IMR-90 (cell line): ENCODE data around the gene MRFAP1L1. TPM values are rescaled to one million over a fixed set of nuclear protein-coding genes. Genes with fewer than 3 reads are reported as not detected.

ENCODE experiments used
- ATAC-seq: fragments of 200-7000 bp; cut with Tn5 transposase; 2 replicates; pipeline ENCODE4 v1.9.1; 2020; ENCODE audit warnings: low read depth, mild to moderate bottlenecking, moderate library complexity
- BruUV-seq: library from RNA; stranded (reverse); fragments of 400-500 nt; replicated peaks from 2 replicates; lab custom pipeline; 2021; lab: Mats Ljungman, UMichigan
- CTCF ChIA-PET: fragments of 300-600 bp; formaldehyde crosslinking; extraction: SDS; loops from one replicate; lab custom pipeline; 2021; ENCODE audit warnings: antibody characterized with exemption; lab: Yijun Ruan, JAX
- POLR2A ChIA-PET: fragments of 300-600 bp; sonication (Branson Sonifier 250); formaldehyde crosslinking; loops from one replicate; lab custom pipeline; 2022; ENCODE audit warnings: antibody characterized with exemption; ENCODE audit not compliant: unreplicated experiment; lab: Charles Lee
- DNase-seq: peaks from one replicate; pipeline ENCODE4 v3.0.0; 2013
- H2AFZ ChIP-seq: replicated peaks from 2 replicates; pipeline ENCODE3; 2013; ENCODE audit warnings: low read length, mild to moderate bottlenecking; ENCODE audit not compliant: poor library complexity
- H2AK5ac ChIP-seq: 2 replicates; pipeline ENCODE4 v1.6.1; 2013; ENCODE audit warnings: low read depth, low read length, inconsistent platforms
- H2AK9ac ChIP-seq: replicated peaks from 2 replicates; pipeline ENCODE3; 2013; ENCODE audit warnings: mild to moderate bottlenecking, low read depth, low read length, moderate library complexity; ENCODE audit not compliant: poor library complexity
- H2BK120ac ChIP-seq: 2 replicates; pipeline ENCODE4 v1.6.1; 2013; ENCODE audit warnings: low read depth, low read length, inconsistent platforms
- H2BK15ac ChIP-seq: 3 replicates; pipeline ENCODE4 v1.6.1; 2013; ENCODE audit warnings: low read depth, low read length, inconsistent platforms
- H2BK20ac ChIP-seq: 2 replicates; pipeline ENCODE4 v1.6.1; 2013; ENCODE audit warnings: low read depth, mild to moderate bottlenecking, inconsistent platforms, low read length, moderate library complexity
- H2BK5ac ChIP-seq: 2 replicates; pipeline ENCODE4 v1.6.1; 2013; ENCODE audit warnings: mild to moderate bottlenecking, low read depth, low read length, inconsistent platforms; ENCODE audit not compliant: poor library complexity, severe bottlenecking
- H3K14ac ChIP-seq: replicated peaks from 2 replicates; pipeline ENCODE4 v1.6.1; 2013; ENCODE audit warnings: low read depth, low read length, inconsistent platforms
- H3K18ac ChIP-seq: 2 replicates; pipeline ENCODE4 v1.6.1; 2013; ENCODE audit warnings: low read depth, low read length, control low read depth
- H3K23ac ChIP-seq: 2 replicates; pipeline ENCODE4 v1.6.1; 2013; ENCODE audit warnings: low read depth, low read length, inconsistent platforms
- H3K27ac ChIP-seq: 2 replicates; pipeline ENCODE4 v1.5.1; 2013; ENCODE audit warnings: mild to moderate bottlenecking, control low read depth, low read length; ENCODE audit not compliant: insufficient read depth
- H3K27me3 ChIP-seq: 2 replicates; pipeline ENCODE4 v1.6.1; 2013; ENCODE audit warnings: low read length; ENCODE audit not compliant: control insufficient read depth, insufficient read depth
- H3K36me3 ChIP-seq: 2 replicates; pipeline ENCODE4 v1.6.1; 2013; ENCODE audit warnings: low read length, mixed read lengths; ENCODE audit not compliant: control insufficient read depth, insufficient read depth
- H3K4ac ChIP-seq: 2 replicates; pipeline ENCODE4 v1.6.1; 2013; ENCODE audit warnings: low read depth, low read length, inconsistent platforms
- H3K4me1 ChIP-seq: 2 replicates; pipeline ENCODE4 v1.6.1; 2013; ENCODE audit warnings: low read length, mixed read lengths; ENCODE audit not compliant: control insufficient read depth, insufficient read depth
- H3K4me2 ChIP-seq: 2 replicates; pipeline ENCODE4 v1.6.1; 2013; ENCODE audit warnings: low read depth, mild to moderate bottlenecking, control low read depth, low read length, moderate library complexity
- H3K4me3 ChIP-seq: 2 replicates; pipeline ENCODE4 v1.5.1; 2013; ENCODE audit warnings: low read depth, mild to moderate bottlenecking, control low read depth, low read length, moderate library complexity; ENCODE audit not compliant: insufficient read depth
- H3K56ac ChIP-seq: 2 replicates; pipeline ENCODE4 v1.6.1; 2013; ENCODE audit warnings: low read length, inconsistent platforms; ENCODE audit not compliant: insufficient read depth; ENCODE audit errors: extremely low read depth
- H3K79me1 ChIP-seq, 2 experiments: 2 replicates each; pipeline ENCODE4 v1.6.1; 2013; ENCODE audit warnings: low read length in 2 of 2, inconsistent platforms in 1 of 2, low read depth in 1 of 2
- H3K9ac ChIP-seq: 2 replicates; pipeline ENCODE4 v1.6.1; 2013; ENCODE audit warnings: low read depth, low read length, control low read depth
- H3K9me1 ChIP-seq: 2 replicates; pipeline ENCODE4 v1.6.1; 2013; ENCODE audit warnings: low read length, inconsistent platforms; ENCODE audit not compliant: insufficient read depth
- H3K9me3 ChIP-seq: 2 replicates; pipeline ENCODE4 v1.6.1; 2013; ENCODE audit warnings: low read length; ENCODE audit not compliant: control insufficient read depth, insufficient read depth
- H4K20me1 ChIP-seq: 2 replicates; pipeline ENCODE4 v1.6.1; 2013; ENCODE audit warnings: low read length, inconsistent platforms; ENCODE audit not compliant: insufficient read depth
- H4K5ac ChIP-seq: 2 replicates; pipeline ENCODE4 v1.6.1; 2013; ENCODE audit warnings: mild to moderate bottlenecking, low read depth, low read length, control low read depth
- H4K8ac ChIP-seq, 2 experiments: 2 replicates each; pipeline ENCODE4 v1.6.1; 2013; ENCODE audit warnings: low read depth in 2 of 2, low read length in 2 of 2, control low read depth in 1 of 2, inconsistent platforms in 1 of 2
- H4K91ac ChIP-seq: 2 replicates; pipeline ENCODE4 v1.6.1; 2013; ENCODE audit warnings: low read depth, low read length, inconsistent platforms; ENCODE audit not compliant: insufficient read depth
- CTCF ChIP-seq: conservative IDR thresholded peaks from 2 replicates; pipeline ENCODE4 v1.5.1; 2012; ENCODE audit warnings: mild to moderate bottlenecking, low read depth, low read length, improper control_type of control experiment
- MAFK ChIP-seq: IDR thresholded peaks from 2 replicates; pipeline ENCODE4 v1.6.1; 2012; ENCODE audit warnings: low read depth, low read length, improper control_type of control experiment
- POLR2A ChIP-seq: IDR thresholded peaks from 2 replicates; pipeline ENCODE4 v1.6.1; 2012; ENCODE audit warnings: mild to moderate bottlenecking, low read depth, low read length
- RCOR1 ChIP-seq: IDR thresholded peaks from 2 replicates; pipeline ENCODE4 v1.6.1; 2012; ENCODE audit warnings: mild to moderate bottlenecking, low read length, improper control_type of control experiment; ENCODE audit not compliant: insufficient replicate concordance
- WGBS, 2 experiments: methylation state at CpG; one replicate each; pipeline versions ENCODE4 v1.1.5 to v1.1.7; 2013; ENCODE audit warnings: missing lambda C conversion rate in 2 of 2; ENCODE audit not compliant: insufficient read length in 1 of 2; ENCODE audit errors: extremely low coverage in 2 of 2; 5-methylcytosine and 5-hydroxymethylcytosine counted together
- dilution Hi-C: fragments of 300-500 bp; cut with HindIII; formaldehyde crosslinking; loops from one replicate; pipeline ENCODE4 v1.14.3; 2018; ENCODE audit warnings: low sequenced_read_pairs; ENCODE audit not compliant: unreplicated experiment
- in situ Hi-C: fragments of 300-500 bp; cut with MboI; formaldehyde crosslinking; loops from 3 replicates; pipeline ENCODE4 v1.14.3; 2019; ENCODE audit warnings: low sequenced_read_pairs, inconsistent platforms, mixed read lengths
- intact Hi-C: fragments of 100-400 bp; cut with micrococcal nuclease; formaldehyde crosslinking; loops from 2 replicates; pipeline ENCODE4 v1.10.0; 2022
- polyA plus RNA-seq, 3 experiments: library from polyadenylated mRNA; depleted of rRNA; stranded (reverse); fragments of >200 nt; gene quantifications; 2 replicates each; pipeline ENCODE4 v1.2.3, GENCODE V29; 2012; ENCODE audit warnings: low replicate concordance in 1 of 3
- total RNA-seq: library from RNA; depleted of rRNA; stranded (reverse); fragments of >200 nt; gene quantifications from 2 replicates; pipeline ENCODE4 v1.2.3, GENCODE V29; 2012

Gene MRFAP1L1
- total and polyA plus RNA-seq, 2 of the 4 experiments (the other 2 are of a cell fraction): 31.7 to 47.0 TPM

GRCh38 chr4:6699388-6699787, 10.3 kb downstream of the MRFAP1L1 start:
- H3K9me3 ChIP-seq: peaks cover 2% of the 10 kb centered on the region; the same call in 1 of the 2 replicates
- CTCF ChIA-PET: interaction anchor here (1.0 kb wide), 1 partner anchor 24 kb away, joined by 3 read pairs; no protein-coding TSS in a partner anchor
- no peak overlapping the region for H4K5ac ChIP-seq
- no peak overlapping the region for H3K18ac ChIP-seq
- whole genome bisulfite sequencing, 2 experiments: 46% methylated on average over 2 of the region's 5 CpGs; no CpG with 5 or more reads in 1 of the 2 experiments
- H3K23ac ChIP-seq: no peak overlapping the region
- DNase-seq (no peak), ATAC-seq (no peak)
- peaks cover 14% of the 10 kb centered on the region for H3K4me1 ChIP-seq
- no peak overlapping the region for H3K14ac ChIP-seq
- peaks cover 18 to 40% of the 10 kb centered on the region in 2 experiments for H3K79me1 ChIP-seq
- no peak overlapping the region for H2AK9ac ChIP-seq
- no peak overlapping the region for H4K91ac ChIP-seq
- no peak overlapping the region for H2BK120ac ChIP-seq
- no peak overlapping the region for H2BK5ac ChIP-seq
- BruUV-seq: no TSS peak
- H3K27me3 ChIP-seq: no peaks in the 10 kb centered on the region
- no peak overlapping the region for H3K4me2 ChIP-seq
- peaks cover 7% of the 10 kb centered on the region for H3K36me3 ChIP-seq
- H2AK5ac ChIP-seq: no peak overlapping the region
- H2AFZ ChIP-seq: no peak overlapping the region
- H3K27ac ChIP-seq: no peak overlapping the region
- in situ Hi-C loops: no loop called here
- H3K56ac ChIP-seq: no peak overlapping the region
- H3K4ac ChIP-seq: no peak overlapping the region
- H2BK20ac ChIP-seq: no peak overlapping the region
- no peak overlapping the region for H2BK15ac ChIP-seq
- peaks cover 6% of the 10 kb centered on the region for H3K9me1 ChIP-seq
- intact Hi-C loops: no loop called here
- TF ChIP-seq MAFK (no peak), RCOR1 (no peak), CTCF (no peak), POLR2A (no peak)
- H3K4me3 ChIP-seq: no peak overlapping the region
- POLR2A ChIA-PET: no interaction called here
- peaks cover 12% of the 10 kb centered on the region; the same call in 1 of the 2 replicates for H4K20me1 ChIP-seq
- dilution Hi-C loops: no loop called here
- no peak overlapping the region for H3K9ac ChIP-seq
- no peak overlapping the region for H4K8ac ChIP-seq
